ENCODE measurements around the gene CPSF7. TPM values are rescaled to one million over a fixed set of nuclear protein-coding genes. Genes with fewer than 3 reads are reported as not detected.
A peak's percentile ranks its signal among the peaks of the same experiment; 100 is the strongest.

Gene CPSF7
- polyA plus RNA-seq (2011; rRNA removed) (35.4 and 36.2 TPM in 2 replicates), polyA minus RNA-seq (2011; rRNA and poly(A)+ RNA removed) (51.7 and 52.3 TPM in 2 replicates)

GRCh38 chr11:61429691-61430582 is at the start of gene CPSF7, which contains the start of gene SDHAF2:
Gene CPSF7 (minus strand): TSS chr11:61429975. CDS start chr11:61429235, 740 bp downstream.
Gene SDHAF2 (plus strand): TSS chr11:61430124. CDS start chr11:61430147, 23 bp downstream.
- H3K4me3 ChIP-seq (ENCODE audit: low read depth, low read length), result peak within 1 kb of the TSS; percentile 75
- peaks cover 7% of the 10 kb centered on the region for H3K36me3 ChIP-seq (ENCODE audit: control insufficient read depth, insufficient read depth, low read length)
- POLR2A ChIA-PET, result interaction anchor here (0.7 kb wide), 1 partner anchor 96 kb away, joined by 7 read pairs; no protein-coding TSS in a partner anchor
- CTCF ChIA-PET, result interaction anchor here (0.6 to 1.7 kb wide), 10 partner anchors 9 to 930 kb away, joined by 3 to 8 read pairs (median 3); no protein-coding TSS in a partner anchor
- no peaks in the 10 kb centered on the region for H3K27me3 ChIP-seq (ENCODE audit: control insufficient read depth, insufficient read depth, low read length)
- TF ChIP-seq CTCF (IDR thresholded peaks at IDR 0.05; ENCODE audit: insufficient read depth, low read depth, low read length), result no peak
- peak; percentile 52 for DNase-seq (ENCODE audit: low read depth)

- Histone ChIP-seq H3K36me3 (ENCODE audit: control insufficient read depth, insufficient read depth, low read length) (no peaks in the 10 kb centered on the region; the same call in 1 of the 2 replicates), H3K27me3 (ENCODE audit: control insufficient read depth, insufficient read depth, low read length) (peaks cover 1% of the 10 kb centered on the region), H3K4me3 (ENCODE audit: low read depth, low read length) (no peak overlapping the region)
- DNase-seq (ENCODE audit: low read depth), result no peak
- POLR2A ChIA-PET, result no interaction called here
- peak; percentile 90 for TF ChIP-seq CTCF (IDR thresholded peaks at IDR 0.05; ENCODE audit: insufficient read depth, low read depth, low read length)
- CTCF ChIA-PET, result interaction anchor here (0.6 to 6.2 kb wide), 28 partner anchors 11 to 171 kb away, joined by 3 to 156 read pairs (median 7); partner anchors contain the start of gene LRRC10B
Measured at GRCh38 chr11:61477727-61478148, 48.0 kb upstream of the CPSF7 start.

GRCh38 chr11:61477126-61477525 is 47.4 kb upstream of the CPSF7 start:
- no peaks in the 10 kb centered on the region; the same call in 1 of the 2 replicates for H3K27me3 ChIP-seq (ENCODE audit: control insufficient read depth, insufficient read depth, low read length)
- DNase-seq (ENCODE audit: low read depth), result no peak
- ChIA-PET POLR2A (interaction anchor here (0.9 kb wide), 1 partner anchor 39 kb away, joined by 3 read pairs; no protein-coding TSS in a partner anchor), CTCF (interaction anchor here (0.6 to 6.2 kb wide), 25 partner anchors 8 to 468 kb away, joined by 3 to 156 read pairs (median 7); no protein-coding TSS in a partner anchor)
- TF ChIP-seq CTCF (IDR thresholded peaks at IDR 0.05; ENCODE audit: insufficient read depth, low read depth, low read length), result no peak
- H3K36me3 ChIP-seq (ENCODE audit: control insufficient read depth, insufficient read depth, low read length), result no peaks in the 10 kb centered on the region; the same call in 1 of the 2 replicates
- no peak overlapping the region for H3K4me3 ChIP-seq (ENCODE audit: low read depth, low read length)

GRCh38 chr11:61476371-61476770 is 46.6 kb upstream of the CPSF7 start:
- no peak for DNase-seq (ENCODE audit: low read depth)
- TF ChIP-seq CTCF (IDR thresholded peaks at IDR 0.05; ENCODE audit: insufficient read depth, low read depth, low read length), result no peak
- H3K36me3 ChIP-seq (ENCODE audit: control insufficient read depth, insufficient read depth, low read length), result no peaks in the 10 kb centered on the region; the same call in 1 of the 2 replicates
- H3K27me3 ChIP-seq (ENCODE audit: control insufficient read depth, insufficient read depth, low read length), result no peaks in the 10 kb centered on the region
- H3K4me3 ChIP-seq (ENCODE audit: low read depth, low read length), result no peak overlapping the region
- ChIA-PET CTCF (interaction anchor here (0.7 to 6.2 kb wide), 18 partner anchors 9 to 1103 kb away, joined by 3 to 156 read pairs (median 7); no protein-coding TSS in a partner anchor), POLR2A (no interaction called here)
